Renal cortex interstitium (tissue), 11 donors: ENCODE data around the gene DNAJC27. TPM values are rescaled to one million over a fixed set of nuclear protein-coding genes. Genes with fewer than 3 reads are reported as not detected.

Experiments used
- DNase-seq, 11 donors: peaks; one replicate each; pipeline ENCODE4 v3.0.0-alpha.2; 2013; ENCODE audit warnings: low read depth in 9 of 11, low spot score in 4 of 11; ENCODE audit errors: extremely low read depth in 1 of 11
- polyA plus RNA-seq, 3 donors: library from polyadenylated mRNA; unstranded; fragments of 120-200 nt; gene quantifications; one replicate each; pipeline ENCODE4 v1.2.1, GENCODE V29; 2013; ENCODE audit not compliant: insufficient read length in 3 of 3

DNAJC27 gene
- polyA plus RNA-seq, 3 donors: 8.5 to 10.9 (median 9.2) TPM

DNA sequence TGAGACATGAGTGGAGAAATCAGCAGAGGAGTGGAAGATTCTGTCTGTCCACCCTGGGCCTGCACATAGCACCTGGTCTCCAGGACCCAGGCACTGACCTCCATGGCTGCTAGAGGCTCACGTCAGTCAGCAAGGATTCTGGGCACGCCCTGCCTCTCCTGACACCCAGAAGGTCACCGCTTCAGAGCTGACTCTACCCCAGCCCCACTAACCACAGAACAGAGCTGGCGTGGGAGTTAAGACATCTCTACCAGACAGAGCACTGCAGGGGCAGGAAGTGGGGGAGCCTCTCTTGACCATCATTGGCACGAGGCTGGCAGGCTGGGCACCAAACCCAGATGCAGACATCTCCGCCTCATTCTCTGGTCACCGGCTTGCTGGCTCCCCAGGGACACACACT lies 54.7 kb downstream of the DNAJC27 start:
- no peak for DNase-seq

- no peak for DNase-seq
Observed at GRCh38 chr2:24915796-24916195, 56.0 kb downstream of the DNAJC27 start.

GRCh38 chr2:24915175-24915574 lies 56.6 kb downstream of the DNAJC27 start:
- DNase-seq: no peak

- DNase-seq: no peak
Observed at GRCh38 chr2:24914713-24915112, 57.0 kb downstream of the DNAJC27 start.

DNA sequence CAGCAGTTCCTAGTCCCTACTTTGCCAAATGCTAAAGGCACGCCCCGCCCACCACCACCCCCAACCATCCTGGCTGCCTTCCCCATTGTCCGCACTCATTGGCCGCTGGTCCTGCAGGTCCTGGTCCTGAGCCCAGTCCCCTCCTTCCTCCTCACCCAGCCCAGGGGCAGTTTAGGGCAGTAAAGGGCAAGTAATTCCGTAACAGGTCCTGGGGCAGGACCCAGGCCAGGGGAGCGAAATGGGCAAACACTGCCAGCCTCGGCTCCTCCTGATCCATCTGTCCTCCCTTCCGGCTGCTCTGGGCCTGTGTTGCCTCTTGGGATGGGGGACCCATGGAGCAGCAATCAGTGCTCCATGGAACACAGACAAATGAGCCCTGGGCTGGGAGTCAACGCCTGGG lies 57.8 kb downstream of the DNAJC27 start:
- no peak for DNase-seq

DNA sequence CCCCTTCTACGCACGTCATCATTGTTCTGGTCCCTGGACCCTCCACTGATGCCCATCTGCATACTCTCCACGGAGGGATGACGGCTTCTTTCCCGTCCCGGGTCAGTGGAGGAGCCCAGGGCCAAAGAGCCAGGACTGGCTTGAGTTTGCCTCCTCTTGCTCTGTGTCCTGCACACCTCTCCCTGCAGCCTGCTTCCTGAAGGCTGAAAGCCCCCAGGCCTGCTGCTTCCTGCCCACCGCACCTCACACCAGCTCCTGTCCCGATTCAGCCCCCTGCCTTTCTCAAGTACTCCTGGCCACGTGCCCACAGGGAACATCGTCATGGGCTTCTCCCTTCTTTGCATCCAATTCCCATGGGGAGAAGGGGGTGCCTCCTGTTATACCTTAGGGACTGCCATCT lies 58.8 kb downstream of the DNAJC27 start:
- DNase-seq: no peak

DNA sequence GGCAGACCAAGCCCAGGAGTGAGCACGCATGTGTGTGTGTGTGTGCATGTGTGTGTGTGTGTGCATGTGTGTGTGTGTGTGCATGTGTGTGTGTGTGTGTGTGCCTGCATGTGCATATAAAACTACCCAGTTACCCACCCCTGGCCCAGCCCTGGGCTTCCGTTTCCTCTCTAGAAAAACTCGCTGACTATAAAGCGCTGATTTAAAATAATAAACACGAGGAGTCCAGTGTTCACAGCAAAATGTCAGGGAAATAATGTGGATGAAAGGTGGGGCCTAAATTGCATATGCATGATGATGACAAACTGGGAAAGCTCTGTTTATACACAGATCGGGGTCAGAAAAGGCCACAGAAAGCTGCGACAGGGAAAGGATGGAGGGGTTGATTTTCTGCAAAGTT lies 59.2 kb downstream of the DNAJC27 start:
- DNase-seq: no peak

DNA sequence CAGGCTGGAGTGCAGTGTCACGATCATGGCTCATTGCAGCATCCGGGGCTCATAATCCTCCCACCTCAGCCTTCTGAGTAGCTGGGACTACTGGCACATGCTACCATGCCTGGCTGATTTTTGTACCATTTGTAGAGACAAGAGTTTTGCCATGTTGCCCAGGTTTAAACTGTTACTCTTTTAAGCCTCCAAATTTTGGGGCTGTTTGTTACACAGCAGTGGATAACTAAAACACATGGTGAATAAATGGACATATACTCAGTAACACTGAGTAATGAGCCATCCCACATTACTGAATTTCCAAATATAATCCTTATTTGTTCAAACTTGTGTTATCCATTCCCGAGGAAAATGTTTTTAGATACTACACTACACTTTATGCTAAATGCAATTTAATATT lies 61.5 kb downstream of the DNAJC27 start:
- no peak for DNase-seq

GRCh38 chr2:24909555-24910177 lies 62.1 kb downstream of the DNAJC27 start:
- DNase-seq: no peak

- DNase-seq: no peak
Observed at GRCh38 chr2:24908461-24908901, 63.3 kb downstream of the DNAJC27 start.

- DNase-seq: no peak
Observed at GRCh38 chr2:24907116-24907515, 64.6 kb downstream of the DNAJC27 start.

GRCh38 chr2:24906466-24906865 lies 65.3 kb downstream of the DNAJC27 start:
- no peak for DNase-seq

GRCh38 chr2:24903161-24904103 lies 68.3 kb downstream of the DNAJC27 start:
- no peak for DNase-seq

GRCh38 chr2:24899361-24899910 lies 72.3 kb downstream of the DNAJC27 start:
- no peak for DNase-seq

- no peak for DNase-seq
Observed at GRCh38 chr2:24898122-24899109, 73.3 kb downstream of the DNAJC27 start.

DNA sequence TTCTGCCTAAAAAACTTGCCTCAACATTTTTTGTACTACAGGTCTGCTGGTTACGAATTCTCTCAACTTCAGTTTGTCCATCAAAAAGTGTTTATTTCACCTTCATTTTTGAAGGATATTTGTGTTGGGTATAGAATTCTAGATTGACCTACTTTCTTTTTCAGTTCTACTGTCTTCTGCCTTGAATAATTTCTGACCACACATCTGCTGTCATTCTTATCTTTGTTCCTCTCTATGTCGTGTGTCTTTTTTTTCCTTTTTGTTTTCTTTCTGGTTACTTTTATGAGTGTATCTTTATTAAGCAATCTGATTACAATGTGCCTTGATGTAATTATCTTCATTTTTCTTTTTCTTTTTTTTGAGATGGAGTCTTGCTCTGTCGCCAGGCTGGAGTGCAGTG lies 77.0 kb downstream of the DNAJC27 start:
- no peak for DNase-seq

- no peak for DNase-seq
Observed at GRCh38 chr2:24893934-24894333, 77.8 kb downstream of the DNAJC27 start.
